HG03342 (cell line): Measurements from ENCODE around the gene SYNRG.

ENCODE experiments used
- ATAC-seq: cut with Tn5 transposase; IDR thresholded peaks from one replicate; pipeline ENCODE4 v1.9.1; 2021; ENCODE audit warnings: mild to moderate bottlenecking, moderate library complexity; ENCODE audit not compliant: unreplicated experiment

The SYNRG gene

DNA sequence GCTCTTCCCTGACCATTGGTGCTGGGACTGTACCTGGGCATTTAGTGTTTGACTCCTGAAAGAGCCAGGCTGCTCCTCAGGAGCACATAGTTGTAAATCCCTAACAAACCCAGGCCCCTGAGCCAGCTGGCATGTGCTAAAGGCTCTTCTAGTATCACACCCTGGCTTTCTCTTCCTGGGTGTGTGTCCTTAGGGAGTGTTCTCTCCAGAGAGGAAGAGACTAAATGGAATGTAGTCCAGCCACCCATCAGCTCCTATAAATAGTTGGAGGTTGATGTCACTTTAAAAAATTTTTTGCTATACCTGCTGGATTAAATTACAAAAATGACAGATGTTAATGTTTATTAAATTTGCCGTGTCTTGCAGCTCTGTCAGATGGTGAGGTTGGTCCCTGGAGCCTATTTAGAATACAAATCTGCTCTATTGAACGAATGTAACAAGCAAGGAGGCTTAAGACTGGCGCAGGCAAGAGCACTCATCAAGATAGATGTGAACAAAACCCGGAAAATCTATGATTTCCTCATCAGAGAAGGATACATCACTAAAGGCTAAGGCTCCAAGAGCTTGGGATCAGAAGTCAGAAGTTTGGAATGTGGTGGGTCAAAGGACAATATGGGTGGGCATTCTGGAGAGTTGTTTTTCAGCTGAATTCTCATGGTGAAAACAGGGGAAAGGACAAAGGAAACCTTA lies 132.6 kb downstream of the SYNRG start:
- ATAC-seq = no peak

DNA sequence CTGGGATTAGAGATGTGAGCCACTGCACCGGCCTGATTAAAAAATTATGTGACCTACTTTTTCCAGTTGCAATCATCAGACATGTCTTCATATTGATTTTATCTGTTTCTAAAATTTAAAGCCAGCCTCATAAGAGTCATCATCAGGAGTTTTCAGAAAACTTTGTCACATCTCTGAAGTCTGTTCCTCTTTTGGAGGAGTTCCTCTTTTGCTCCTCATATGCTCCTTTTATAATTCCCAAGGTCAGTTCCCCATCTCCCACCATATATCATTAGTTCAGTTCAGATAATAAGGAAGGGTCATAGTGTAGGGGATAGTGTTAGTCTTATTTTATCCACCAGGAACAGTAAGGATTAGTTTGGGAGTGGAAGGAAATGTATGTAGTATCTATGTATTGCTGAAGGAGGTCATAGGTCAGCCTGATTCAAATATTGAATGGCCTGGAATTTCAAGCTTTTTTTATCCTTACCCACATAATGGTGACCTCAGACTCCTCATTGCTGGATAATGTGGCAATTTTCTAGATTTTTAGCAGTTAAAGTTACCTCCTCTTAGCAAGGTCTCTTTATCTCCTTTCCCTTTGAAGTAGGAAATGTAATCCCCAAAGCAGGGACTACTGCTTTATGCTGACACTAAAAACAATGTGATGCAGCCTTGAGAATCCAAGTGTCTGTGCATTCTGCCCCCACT lies 133.3 kb downstream of the SYNRG start:
- no peak for ATAC-seq

DNA sequence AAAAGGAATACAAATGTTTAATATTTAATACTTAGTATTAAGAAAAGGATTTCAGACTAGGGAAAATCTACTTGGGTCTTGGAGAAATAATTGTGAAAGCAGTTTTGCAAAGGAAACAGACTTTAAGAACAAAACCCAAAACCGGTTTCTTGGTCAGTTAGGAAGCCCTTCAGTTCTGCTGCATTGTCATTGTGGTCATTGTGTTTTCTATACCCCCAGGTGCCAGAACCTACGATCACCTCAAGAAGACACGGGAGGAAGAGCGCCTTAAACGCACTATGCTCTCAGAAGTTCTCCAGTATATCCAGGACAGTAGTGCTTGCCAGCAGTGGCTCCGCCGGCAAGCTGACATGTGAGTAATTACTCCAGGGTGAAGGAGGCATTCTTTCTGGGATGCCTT lies 139.0 kb downstream of the SYNRG start:
- no peak for ATAC-seq

DNA sequence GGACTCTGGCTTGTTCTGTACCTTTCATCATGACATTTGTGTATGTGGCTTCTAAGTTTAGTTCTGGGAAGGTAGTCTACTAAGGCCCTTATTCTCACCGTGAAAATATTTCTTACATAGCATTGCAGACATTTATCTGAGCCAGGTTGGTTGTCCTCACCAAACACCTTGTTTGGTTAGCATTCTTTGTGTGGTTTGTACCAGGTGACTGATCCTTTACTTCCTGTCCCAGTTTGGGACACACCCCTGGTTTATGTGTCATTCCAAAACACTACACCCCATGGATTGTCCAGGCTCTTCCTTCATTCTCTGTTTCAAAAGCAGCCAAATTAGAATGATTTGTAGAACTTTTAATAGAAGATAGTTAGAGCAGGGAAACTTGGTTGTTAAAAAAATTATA lies 142.7 kb downstream of the SYNRG start:
- ATAC-seq = no peak

DNA sequence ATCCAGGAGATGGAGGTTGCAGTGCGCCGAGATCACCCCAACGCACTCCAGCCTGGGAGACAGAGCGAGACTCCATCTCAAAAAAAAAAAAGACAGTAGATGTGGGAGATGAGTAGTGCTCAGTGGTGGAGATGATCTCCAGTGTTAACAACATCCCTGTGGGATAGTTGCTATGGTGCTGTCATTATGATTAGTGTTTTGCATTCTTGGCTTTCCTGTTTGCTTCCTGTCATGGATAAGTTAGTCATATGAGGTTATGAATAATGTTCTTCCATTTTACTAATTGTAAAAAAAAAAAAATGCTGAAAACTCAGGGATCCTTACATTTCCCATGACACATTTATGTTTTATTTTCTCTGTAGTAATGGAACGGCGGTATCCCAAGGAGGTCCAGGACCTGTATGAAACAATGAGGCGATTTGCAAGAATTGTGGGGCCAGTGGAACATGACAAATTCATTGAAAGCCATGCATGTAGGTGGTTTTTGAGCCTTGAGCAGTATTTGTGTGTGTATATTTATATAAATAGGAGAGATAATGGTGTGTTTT lies 144.1 kb downstream of the SYNRG start:
- no peak for ATAC-seq
